Vagina (tissue), 2 donors: Measurements from ENCODE around the gene CPNE1.

ENCODE experiments used
- POLR2A ChIP-seq, 2 donors: fragments of 450-650 bp; IDR thresholded peaks; one replicate each; pipeline ENCODE4 v1.6.1; 2017; ENCODE audit warnings: antibody characterized with exemption in 2 of 2, mild to moderate bottlenecking in 2 of 2, moderate library complexity in 2 of 2
- POLR2AphosphoS5 ChIP-seq, 2 donors: sonication (generic); formaldehyde crosslinking; IDR thresholded peaks; one replicate each; pipeline ENCODE4 v1.9.0; 2017; ENCODE audit warnings: antibody characterized with exemption in 2 of 2, mild to moderate bottlenecking in 2 of 2, low read depth in 1 of 2; ENCODE audit not compliant: insufficient read depth in 1 of 2

DNA sequence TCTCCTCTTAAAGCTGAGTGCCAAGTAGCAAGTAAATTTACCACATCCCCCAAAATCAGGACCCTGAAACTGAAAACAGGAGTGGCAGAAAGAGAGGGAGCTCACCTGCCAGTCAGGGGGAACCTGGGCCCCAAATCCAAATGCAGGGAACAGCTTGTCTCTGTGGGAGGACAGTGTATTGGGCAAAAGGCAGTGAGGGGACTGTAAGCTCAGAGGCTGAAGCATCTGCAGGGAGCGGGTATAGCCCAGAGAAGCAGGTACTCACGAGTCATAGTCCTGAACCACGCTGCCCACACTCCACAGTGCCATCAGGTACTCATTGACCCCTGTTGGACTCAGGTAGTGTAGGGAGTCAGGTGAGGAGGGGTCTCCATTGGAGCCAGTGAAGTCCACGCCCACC, 34.1 kb downstream of the CPNE1 start:
- no peak for TF ChIP-seq POLR2A (IDR thresholded peaks at IDR 0.05)
- no peak for TF ChIP-seq POLR2AphosphoS5 (IDR thresholded peaks at IDR 0.05; ENCODE audit: insufficient read depth in 1 of 2, low read depth in 1 of 2)
